Stimulated activated CD8-positive, alpha-beta memory T cell treated with anti-CD3 and anti-CD28 coated beads, Interleukin-12 subunit alpha, Interleukin-12 subunit beta, amount 100 ng/mL, for 24 hours (primary cell): ENCODE data around the gene MYH4.

Experiments used
- DNase-seq: peaks from one replicate; pipeline ENCODE4 v3.0.0-alpha.2; 2020; ENCODE audit errors: extremely low read depth

Gene MYH4

GRCh38 chr17:10469459-10469858, at the start of gene MYH4:
MYH4 (minus strand) TSS chr17:10469559; CDS start chr17:10466745, 2,814 bp downstream.
- DNase-seq = no peak

DNA sequence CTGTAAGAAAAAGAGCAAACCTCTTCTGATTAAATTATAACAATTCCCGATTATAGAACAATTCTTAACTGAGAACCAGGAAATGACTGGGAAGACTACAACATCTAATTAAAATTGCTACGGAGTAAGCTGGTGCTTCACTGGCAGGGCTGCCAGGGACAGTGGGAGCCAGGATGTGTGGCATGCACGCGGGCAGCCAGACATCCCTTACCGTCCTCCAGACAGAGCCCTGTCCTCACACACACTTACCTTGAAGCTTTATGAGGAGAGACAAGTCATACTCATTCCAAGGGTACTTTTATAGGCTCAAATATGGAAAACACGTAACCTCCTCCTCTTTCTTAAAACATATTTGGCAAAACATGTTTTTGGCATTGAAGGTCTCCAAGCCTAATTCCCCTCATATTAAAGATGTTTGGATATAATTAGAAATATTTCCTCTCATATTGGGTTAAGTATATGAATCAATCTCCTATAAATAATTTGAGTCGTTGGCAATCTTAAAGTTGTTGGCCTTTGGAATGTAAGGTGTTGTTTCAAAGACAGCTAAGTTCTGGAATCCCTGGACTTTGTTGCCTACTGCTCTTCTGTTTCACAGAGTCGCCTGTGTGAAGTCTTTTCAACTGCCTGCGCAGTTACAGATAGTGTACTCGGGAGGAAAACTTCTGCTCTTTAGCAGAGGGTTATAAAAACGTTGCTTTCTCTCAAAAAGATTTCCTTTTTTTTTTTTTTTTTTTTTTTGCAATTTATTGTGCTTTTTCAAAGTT, 49.1 kb upstream of the MYH4 start, which contains the start of gene MYH1:
Gene MYH1 (minus strand): TSS at position 272 of the 767 bp plus-strand sequence. CDS start 1,900 bp downstream, outside the sequence.
- DNase-seq = no peak

DNA sequence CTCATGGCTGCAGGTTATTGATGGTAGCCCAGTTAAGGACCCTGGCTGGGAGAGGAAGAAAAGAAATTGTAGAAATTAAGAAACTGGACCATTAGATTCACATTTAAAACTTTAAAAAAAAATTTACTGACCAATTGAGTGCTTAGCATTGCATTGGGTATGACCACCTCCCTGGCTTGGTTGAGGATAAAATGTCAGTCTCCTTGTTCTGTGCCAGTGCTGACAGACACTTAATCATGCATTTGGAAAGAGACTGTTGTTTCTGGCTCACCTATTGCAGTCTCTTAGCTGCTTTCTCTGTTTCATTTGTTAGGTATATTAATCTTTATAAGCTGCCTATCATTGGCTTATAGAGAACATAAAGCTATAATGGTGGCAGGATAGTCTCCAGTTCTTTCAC, 47.3 kb upstream of the MYH4 start:
- DNase-seq = no peak

GRCh38 chr17:10516065-10516464, 46.7 kb upstream of the MYH4 start:
- DNase-seq = no peak

DNA sequence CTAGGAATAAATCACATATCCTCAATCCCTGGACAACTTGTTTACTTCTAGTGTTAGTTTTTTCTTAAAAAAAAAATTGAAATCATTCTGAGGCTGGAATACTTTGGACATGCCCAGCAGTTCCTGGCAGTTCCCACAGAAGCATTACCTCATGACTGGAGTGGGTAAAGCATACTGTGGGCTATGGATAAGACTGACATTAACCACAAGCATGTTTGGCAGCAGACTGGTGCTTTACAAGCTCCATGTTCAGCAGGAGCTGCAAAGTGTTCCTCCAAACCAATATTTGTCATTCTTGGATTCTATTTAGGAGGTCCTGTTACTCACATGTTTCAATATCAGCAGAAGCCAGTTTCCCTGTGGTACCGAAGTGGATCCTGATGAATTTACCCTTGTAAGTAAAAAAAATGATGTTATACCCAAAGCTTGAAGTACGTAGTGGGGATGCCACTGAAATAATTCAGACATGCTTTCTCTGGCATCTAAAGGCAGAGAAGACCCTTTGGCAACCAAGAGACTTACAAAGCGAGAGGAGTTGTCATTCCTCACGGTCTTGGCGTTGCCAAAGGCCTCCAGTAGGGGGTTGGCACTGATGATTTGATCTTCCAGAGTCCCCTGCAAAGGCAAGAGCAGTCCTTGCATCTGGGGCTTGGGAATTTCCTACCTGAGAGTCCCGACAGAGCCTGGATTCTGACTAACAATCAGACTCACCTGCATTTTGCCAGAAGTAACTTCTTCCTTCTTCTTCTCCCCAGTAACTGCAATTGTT, 44.1 kb upstream of the MYH4 start:
- no peak for DNase-seq

GRCh38 chr17:10512856-10513255, 43.5 kb upstream of the MYH4 start:
- no peak for DNase-seq

DNA sequence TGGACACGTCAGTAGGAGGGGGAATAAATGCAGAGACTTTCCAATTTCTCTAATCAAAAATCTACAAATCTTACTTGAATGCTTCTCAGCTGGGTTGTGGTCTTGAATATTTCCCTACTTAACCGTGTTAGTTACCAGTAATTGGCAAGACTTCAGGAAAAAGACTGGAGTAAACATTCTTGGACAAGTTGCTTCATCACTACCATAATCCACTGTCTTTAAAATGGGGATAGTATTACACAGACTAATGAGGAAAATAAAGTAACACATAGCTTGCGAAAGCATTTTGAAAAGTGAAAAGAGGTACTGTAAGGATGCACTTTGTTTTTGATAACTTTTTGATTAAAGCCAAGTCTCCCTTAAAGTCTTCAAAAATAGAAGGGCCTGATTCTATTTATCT, 30.6 kb upstream of the MYH4 start:
- DNase-seq = no peak

- DNase-seq = no peak
Observed at GRCh38 chr17:10492004-10492403, 22.6 kb upstream of the MYH4 start.

- no peak for DNase-seq
Observed at GRCh38 chr17:10482252-10482651, 12.9 kb upstream of the MYH4 start.

DNA sequence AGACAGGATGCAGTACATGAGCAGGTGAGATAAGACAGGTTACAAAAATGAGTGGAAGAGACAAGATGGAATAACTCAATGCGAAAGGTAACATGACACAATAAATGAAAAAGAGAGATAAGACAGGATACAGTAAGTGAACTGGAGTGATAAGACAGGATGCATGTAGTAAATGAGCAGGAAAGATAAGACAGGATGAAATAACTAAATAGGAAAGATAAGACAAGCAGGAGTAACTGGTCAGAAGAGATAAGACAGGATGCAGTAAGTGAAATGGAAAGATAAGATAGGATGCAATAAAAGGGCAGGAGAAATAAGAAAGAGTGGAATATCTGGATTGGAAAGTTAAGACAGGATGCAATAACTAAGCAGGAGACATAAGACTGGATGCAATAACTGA, 8.3 kb upstream of the MYH4 start:
- no peak for DNase-seq

GRCh38 chr17:10474536-10474935, 5.2 kb upstream of the MYH4 start:
- no peak for DNase-seq

- DNase-seq = no peak
Observed at GRCh38 chr17:10471858-10472257, 2.5 kb upstream of the MYH4 start.

DNA sequence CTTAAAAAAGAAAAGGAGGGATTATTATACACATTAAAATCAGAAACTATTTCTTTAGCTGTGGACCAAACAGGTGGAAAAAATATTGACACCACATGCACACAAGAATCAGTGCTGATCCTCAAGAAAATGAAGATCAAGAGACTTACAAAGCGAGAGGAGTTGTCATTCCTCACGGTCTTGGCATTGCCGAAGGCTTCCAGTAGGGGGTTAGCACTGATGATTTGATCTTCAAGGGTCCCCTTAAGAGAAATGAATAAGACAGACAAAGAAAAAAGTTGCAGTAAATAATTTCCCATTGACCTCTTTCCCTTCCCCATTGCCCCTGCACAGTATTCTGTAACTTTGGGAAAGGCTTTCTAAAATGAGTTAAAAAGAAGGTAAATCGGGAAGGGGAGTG, 6.0 kb downstream of the MYH4 start:
- DNase-seq = no peak

GRCh38 chr17:10460062-10460461, 9.3 kb downstream of the MYH4 start:
- no peak for DNase-seq

DNA sequence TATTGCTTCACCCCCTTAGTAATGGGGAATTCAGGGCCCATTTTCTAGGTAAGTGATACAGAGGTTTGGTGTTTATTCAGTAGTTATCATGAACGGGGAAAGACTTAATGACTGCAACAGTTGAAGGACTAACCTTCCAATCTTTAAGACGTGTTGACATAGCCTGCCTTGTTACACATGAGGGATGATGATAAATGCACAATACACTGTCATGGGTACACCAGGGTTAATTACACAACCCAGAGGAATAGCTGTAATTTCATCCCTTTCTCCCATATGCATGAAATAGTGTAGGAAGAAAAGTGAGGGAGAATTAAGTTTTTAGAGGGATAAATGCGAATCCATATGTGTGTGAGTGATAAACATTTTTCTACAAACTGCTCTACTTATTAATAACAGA, 10.7 kb downstream of the MYH4 start:
- no peak for DNase-seq

DNA sequence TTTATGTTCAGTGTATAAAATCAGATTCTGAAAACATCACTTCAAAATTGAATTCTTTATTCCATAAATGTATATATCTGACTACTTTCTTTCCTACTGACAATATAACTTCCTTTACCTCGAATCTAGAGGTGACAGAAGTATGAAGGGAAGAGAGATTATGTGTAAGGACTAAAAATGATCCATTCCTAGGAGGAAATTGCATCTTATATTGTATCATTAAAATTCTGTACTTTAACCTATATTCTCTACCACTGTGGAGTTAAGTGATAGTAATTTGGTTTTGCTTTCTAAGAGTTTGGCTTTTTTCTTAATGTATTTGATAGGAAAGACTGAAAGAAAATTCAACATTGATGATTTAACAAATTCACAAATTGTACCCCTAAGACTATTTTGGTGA, 11.4 kb downstream of the MYH4 start:
- no peak for DNase-seq

- no peak for DNase-seq
Observed at GRCh38 chr17:10447026-10447931, 22.1 kb downstream of the MYH4 start.

GRCh38 chr17:10439816-10440215, 29.5 kb downstream of the MYH4 start:
- DNase-seq = no peak

GRCh38 chr17:10435096-10435495, 34.3 kb downstream of the MYH4 start:
- no peak for DNase-seq

GRCh38 chr17:10429421-10430045, 39.8 kb downstream of the MYH4 start:
- DNase-seq = no peak

DNA sequence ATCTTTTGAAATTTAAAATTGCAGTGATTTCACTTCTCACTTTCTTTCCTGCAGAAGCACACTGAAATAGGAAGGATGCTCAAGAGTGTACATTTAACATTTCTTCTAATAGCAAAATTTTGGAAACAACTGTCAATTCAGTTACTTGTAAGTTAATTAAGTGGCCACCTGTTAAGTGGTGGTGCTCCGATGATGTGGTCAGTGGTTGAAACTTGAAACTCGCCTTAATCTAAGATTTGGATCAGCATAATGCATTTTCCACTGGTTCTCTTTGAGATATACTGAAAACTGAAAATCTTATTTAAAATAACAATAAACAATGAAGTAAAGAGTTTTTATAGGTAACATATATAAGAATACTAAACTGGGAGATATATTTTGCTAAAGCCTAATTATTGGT, 40.6 kb downstream of the MYH4 start:
- DNase-seq = no peak
